Mesodermal cell (in vitro differentiated cells): ENCODE data around the gene PEX11B.
"Not testable (repeated sequence)": the region's sequence is repeated elsewhere in the genome, so short reads cannot be mapped to it uniquely, and the experiment has no call there.

Experiments used
- H3K27ac ChIP-seq: 2 replicates; pipeline ENCODE4 v1.7.0; 2013; ENCODE audit warnings: mild to moderate bottlenecking, low read depth, low read length, moderate library complexity; ENCODE audit not compliant: severe bottlenecking
- H3K36me3 ChIP-seq: 2 replicates; pipeline ENCODE4 v1.7.1; 2013; ENCODE audit warnings: mild to moderate bottlenecking, low read length, moderate library complexity; ENCODE audit not compliant: control insufficient read depth, insufficient read depth
- H3K4me1 ChIP-seq: one replicate; pipeline ENCODE4 v1.7.1; 2013; ENCODE audit warnings: mild to moderate bottlenecking, low read length; ENCODE audit not compliant: insufficient read depth, control insufficient read depth, poor library complexity, severe bottlenecking
- H3K4me3 ChIP-seq: 2 replicates; pipeline ENCODE4 v1.7.0; 2013; ENCODE audit warnings: low read length, control low read depth, mild to moderate bottlenecking; ENCODE audit not compliant: insufficient read depth, poor library complexity, severe bottlenecking; ENCODE audit errors: extremely low read depth
- H3K9me3 ChIP-seq: 2 replicates; pipeline ENCODE4 v1.7.1; 2013; ENCODE audit warnings: mild to moderate bottlenecking, low read length, moderate library complexity; ENCODE audit not compliant: control insufficient read depth
- WGBS, 2 experiments: methylation state at CpG; one replicate each; pipeline ENCODE4 v1.1.5; 2013; ENCODE audit warnings: missing lambda C conversion rate in 2 of 2; ENCODE audit not compliant: insufficient coverage in 2 of 2; 5-methylcytosine and 5-hydroxymethylcytosine counted together

PEX11B gene

DNA sequence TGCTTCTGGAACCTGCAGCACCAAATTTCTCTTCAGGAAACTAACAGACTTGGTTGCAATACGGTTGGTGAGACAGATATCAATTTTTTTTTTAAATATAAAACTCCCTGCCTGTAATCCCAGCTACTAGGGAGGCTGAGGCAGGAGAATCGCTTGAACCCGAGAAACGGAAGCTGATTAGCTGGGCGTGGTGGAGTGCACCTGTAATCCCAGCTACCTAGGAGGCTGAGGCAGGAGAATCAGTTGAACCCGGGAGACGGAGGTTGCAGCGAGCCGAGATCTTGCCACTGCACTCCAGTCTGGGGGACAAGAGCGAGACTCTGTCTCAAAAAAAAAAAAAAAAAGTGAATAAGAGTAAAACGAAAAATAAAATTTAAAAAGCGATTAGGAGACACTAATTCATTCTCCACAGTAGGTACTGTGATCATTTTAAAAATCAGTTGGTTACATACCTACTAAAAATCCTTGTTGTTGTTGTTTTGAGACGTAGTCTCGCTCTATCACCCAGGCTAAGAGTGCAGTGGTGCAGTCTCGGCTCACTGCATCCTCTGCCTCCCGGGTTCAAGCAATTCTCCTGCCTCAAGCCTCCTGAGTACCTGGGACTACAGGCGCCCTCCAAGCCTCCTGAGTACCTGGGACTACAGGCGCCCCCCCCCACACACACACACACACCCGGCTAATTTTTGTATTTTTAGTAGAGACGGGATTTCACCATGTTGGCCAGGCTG, 9.6 kb upstream of the PEX11B start:
- Histone ChIP-seq H3K36me3 (peaks cover 30% of the 10 kb centered on the region), H3K27ac (peak overlapping the region; percentile 89), H3K4me3 (peak overlapping the region; percentile 86), H3K4me1 (no peaks in the 10 kb centered on the region), H3K9me3 (no peaks in the 10 kb centered on the region)
- 73 to 75% methylated on average over 10 to 11 of the region's 20 CpGs for WGBS, 2 experiments

DNA sequence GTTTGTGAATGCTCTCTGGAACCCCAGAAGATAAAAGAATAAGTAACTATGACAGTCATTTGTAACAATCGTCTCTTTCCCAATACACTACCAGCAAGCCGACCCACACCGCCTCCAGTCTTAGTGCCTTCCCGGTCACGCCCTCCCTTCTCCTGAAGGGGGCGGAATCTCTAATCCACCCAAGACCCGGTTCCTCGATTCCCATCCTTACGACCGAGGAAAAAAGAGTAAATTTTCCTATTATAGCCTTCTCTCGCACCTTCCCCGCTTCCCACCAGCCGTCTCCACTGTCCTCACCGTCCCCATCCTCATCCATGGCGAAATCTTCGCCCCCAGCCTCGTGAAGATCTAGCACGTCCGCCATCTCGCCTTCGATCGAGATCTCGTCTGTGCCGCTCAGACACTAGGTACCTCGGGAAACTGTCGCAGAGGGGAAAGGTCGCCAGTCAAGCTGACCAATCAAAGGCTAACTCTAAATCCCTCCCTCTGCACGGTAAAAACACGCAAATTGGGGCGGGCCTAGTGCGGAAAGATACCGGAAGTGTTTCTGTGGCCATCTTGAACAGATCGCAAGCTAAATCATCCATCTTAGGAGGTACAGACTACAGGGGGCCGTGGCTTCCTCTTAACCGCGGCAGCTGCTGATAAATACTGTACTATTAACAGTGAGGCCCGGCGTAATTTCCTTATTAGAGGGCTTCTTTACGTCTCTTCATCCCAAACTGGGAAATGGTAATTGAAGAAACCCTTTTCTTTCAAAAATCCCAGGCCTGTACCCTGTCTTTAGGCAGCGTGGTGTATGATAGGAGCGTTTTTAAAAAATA, 8.8 kb upstream of the PEX11B start, which contains the start of gene RBM8A:
TSS of gene RBM8A (minus strand) at position 422 of the 824 bp plus-strand sequence. CDS start at position 364, 58 bp downstream.
- Histone ChIP-seq H3K9me3 (no peaks in the 10 kb centered on the region), H3K27ac (peak within 1 kb of the TSS; percentile 89), H3K4me1 (no peaks in the 10 kb centered on the region), H3K36me3 (peaks cover 35% of the 10 kb centered on the region), H3K4me3 (peak within 1 kb of the TSS; percentile 86)
- 0% methylated on average over 27 of the region's 41 CpGs for WGBS, 2 experiments

DNA sequence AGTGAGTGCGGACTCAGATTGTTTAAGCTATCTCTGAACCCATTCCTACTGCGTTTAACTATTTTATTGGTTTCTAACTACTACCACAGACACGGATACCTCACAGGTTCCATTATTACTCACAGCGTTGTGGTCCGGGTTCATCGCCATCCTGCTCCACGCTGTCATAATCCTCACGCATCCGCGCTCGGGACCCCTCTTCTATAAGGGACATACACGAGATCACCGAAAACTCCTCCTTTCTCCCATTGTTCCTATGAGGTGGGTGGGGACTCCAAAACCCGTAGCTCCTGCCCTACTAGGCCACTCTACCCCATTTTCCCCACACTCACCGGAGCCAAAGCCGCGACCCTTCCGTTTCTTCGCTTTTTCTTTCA, 8.2 kb upstream of the PEX11B start:
- 12 to 24% methylated on average over 8 to 17 of the region's 19 CpGs for WGBS, 2 experiments
- Histone ChIP-seq H3K36me3 (peaks cover 40% of the 10 kb centered on the region), H3K4me1 (no peaks in the 10 kb centered on the region), H3K27ac (peak overlapping the region; percentile 89), H3K4me3 (peak overlapping the region; percentile 86), H3K9me3 (no peaks in the 10 kb centered on the region)

DNA sequence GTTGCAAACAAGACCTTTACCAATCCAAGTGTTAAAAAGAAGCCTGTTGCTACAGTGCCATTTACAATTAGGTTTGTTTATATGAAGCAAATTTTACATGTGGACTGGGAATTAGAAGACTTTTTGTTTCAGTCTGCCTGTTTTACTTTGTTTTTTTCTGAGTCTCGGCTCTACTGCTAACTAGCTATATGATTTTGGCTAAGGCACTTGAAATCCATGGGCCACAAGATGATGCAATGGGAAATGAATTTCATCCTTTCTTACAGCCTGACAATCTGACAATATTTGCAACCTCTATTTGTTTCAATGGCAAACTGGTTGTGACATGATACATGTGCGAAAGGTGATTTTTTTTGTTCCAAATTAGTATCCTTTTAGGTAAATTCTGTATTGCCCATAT, 3.7 kb upstream of the PEX11B start:
- Histone ChIP-seq H3K9me3 (no peaks in the 10 kb centered on the region), H3K4me3 (no peak overlapping the region), H3K36me3 (peaks cover 40% of the 10 kb centered on the region), H3K4me1 (peaks cover 6% of the 10 kb centered on the region), H3K27ac (no peak overlapping the region)
- WGBS, 2 experiments: 100% methylated on average over 1 of the region's 2 CpGs; no CpG with 5 or more reads in 1 of the 2 experiments

DNA sequence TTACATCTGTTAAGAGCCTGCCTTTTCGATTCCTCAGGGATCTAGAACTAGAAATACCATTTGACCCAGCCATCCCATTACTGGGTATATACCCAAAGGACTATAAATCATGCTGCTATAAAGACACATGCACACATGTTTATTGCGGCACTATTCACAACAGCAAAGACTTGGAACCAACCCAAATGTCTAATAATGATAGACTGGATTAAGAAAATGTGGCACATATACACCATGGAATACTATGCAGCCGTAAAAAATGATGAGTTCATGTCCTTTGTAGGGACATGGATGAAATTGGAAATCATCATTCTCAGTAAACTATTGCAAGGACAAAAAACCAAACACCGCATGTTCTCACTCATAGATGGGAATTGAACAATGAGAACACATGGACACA, 1.8 kb upstream of the PEX11B start:
- not testable (repeated sequence) for H3K4me1 ChIP-seq, H3K27ac ChIP-seq, H3K9me3 ChIP-seq, H3K4me3 ChIP-seq
- peaks cover 44% of the 10 kb centered on the region for H3K36me3 ChIP-seq
- no CpG with 5 or more reads among the region's 4 CpGs for WGBS, 2 experiments

DNA sequence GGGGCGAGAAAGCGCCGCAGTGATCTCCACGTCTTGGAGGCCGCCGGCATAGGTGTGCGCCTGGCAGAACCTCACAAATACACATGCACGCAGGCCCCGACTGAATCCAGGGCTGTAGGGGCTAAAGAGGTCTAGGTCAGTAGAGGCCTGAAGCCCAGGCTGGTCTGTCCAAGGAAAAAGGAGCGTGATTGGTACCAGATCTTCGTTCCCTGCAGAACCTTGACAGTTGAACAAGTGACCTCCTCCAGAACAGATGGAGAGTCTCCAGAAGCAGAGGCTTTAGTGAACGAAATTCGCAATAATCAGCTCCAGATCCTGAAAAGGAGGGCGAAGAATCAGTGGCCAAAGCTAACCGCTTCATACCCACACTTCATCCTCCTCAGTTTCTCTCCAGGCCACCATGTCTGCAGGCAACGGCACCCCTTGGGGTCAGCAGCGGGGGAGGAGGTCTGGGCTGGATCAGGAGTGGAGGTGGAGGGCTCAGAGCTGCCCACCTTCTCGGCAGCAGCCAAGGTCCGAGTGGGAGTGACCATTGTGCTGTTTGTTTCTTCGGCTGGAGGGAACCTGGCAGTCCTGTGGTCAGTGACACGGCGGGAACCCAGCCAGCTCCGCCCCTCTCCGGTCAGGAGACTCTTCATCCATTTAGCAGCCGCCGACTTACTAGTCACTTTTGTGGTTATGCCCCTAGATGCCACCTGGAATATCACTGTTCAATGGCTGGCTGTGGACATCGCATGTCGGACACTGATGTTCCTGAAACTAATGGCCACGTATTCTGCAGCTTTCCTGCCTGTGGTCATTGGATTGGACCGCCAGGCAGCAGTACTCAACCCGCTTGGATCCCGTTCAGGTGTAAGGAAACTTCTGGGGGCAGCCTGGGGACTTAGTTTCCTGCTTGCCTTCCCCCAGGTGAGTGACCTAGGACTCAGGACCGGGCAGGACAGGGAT, 749 bp upstream of the PEX11B start:
- Histone ChIP-seq H3K27ac (peak overlapping the region; percentile 30), H3K4me3 (peak overlapping the region; percentile 80), H3K9me3 (no peaks in the 10 kb centered on the region), H3K36me3 (peaks cover 50% of the 10 kb centered on the region), H3K4me1 (peaks cover 7% of the 10 kb centered on the region)
- WGBS, 2 experiments: 17% methylated on average over 21 to 22 of the region's 33 CpGs

DNA sequence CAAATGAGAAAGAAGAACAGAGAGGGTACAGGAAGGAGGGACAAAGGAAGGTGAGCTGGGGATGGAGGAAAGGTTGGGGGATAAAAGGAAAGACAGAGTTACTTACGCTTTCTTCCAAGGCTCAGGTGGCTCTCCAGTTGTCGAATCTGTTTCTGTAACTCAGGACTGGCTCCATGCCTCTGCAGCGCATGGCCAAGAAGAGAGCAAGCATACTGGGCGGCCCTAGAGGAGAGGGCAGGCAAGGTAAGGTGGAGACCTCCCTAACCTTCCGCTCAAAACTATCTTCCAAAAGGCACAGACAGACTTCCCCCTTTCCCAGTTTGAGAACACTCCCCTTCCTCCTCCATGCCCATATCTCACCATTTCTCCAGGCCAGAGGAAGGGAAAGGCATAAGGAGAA, 922 bp downstream of the PEX11B start:
- 95 to 100% methylated on average over 2 to 3 of the region's 5 CpGs for WGBS, 2 experiments
- peak overlapping the region; percentile 80 for H3K4me3 ChIP-seq
- H3K4me1 ChIP-seq: peaks cover 7% of the 10 kb centered on the region
- H3K9me3 ChIP-seq: no peaks in the 10 kb centered on the region
- H3K36me3 ChIP-seq: peaks cover 44% of the 10 kb centered on the region
- H3K27ac ChIP-seq: no peak overlapping the region

DNA sequence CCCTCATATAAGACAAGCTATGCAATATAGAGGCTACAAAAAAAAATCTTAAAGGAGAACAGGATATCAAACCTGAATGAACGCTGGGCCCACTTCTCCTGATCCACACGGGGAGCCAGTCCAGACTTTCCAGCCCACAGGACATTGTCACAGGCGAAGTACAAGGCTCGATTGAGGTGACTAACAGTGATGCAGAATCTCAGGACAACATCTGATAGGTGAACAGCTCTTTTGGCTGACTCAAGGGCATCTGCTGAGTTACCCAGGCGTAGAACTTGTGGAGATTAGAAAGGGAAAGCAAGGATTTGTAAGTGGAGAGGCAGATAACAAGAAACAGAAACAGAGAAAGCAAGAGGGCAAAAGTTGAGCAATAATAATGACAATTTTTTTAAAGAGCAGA, 1.8 kb downstream of the PEX11B start:
- no peak overlapping the region for H3K4me3 ChIP-seq
- H3K9me3 ChIP-seq: no peaks in the 10 kb centered on the region
- H3K4me1 ChIP-seq: peaks cover 7% of the 10 kb centered on the region
- no peak overlapping the region for H3K27ac ChIP-seq
- peaks cover 43% of the 10 kb centered on the region for H3K36me3 ChIP-seq
- WGBS, 2 experiments: 88 to 95% methylated on average over 5 of the region's 5 CpGs

DNA sequence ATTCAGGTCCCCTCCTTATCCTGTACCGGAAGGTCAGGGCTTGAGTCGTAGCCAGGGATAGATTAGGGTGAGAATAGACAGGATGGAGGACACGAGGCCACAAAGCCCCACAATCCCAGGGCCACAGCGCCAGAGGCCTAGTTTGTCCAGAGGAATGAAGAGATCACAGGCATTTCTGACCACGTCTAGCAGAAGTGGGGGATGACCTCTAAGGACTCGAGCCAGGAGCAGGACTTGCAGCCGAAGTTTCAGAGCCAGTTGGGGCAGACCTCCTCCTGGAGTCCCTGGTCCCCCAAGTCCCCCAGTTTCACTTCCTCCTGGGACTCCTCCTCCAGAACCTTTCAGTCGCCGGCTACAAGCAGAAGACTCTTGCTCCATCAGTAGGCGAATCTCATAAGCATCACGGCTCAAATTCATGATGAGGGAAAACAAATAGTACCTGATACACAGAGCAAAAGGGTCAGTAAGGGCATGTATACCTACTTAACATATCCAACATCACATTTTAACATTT, 6.3 kb downstream of the PEX11B start:
- Histone ChIP-seq H3K9me3 (no peaks in the 10 kb centered on the region), H3K4me1 (peaks cover 8% of the 10 kb centered on the region), H3K36me3 (peaks cover 46% of the 10 kb centered on the region), H3K27ac (no peak overlapping the region), H3K4me3 (no peak overlapping the region)
- WGBS, 2 experiments: 88 to 91% methylated on average over 9 to 11 of the region's 11 CpGs

DNA sequence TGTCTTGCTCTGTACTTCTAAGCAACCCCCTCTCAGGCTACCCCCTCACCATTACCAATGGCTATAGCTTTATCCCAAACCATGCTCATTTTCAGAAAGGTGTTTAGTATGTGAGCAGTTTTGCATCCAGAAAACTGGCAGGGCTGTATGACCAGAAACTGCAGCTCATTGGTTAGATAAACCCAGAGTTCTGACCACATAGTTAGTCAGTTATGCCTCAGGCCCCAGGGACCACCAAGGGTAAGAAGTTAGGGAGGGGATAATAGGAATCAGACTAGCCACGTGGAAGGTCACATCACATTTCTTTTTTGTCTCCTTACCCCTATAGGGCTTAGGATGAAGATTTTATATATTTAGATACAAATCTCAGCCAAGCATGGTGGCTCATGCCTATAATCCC, 9.9 kb downstream of the PEX11B start:
- peaks cover 20% of the 10 kb centered on the region for H3K36me3 ChIP-seq
- no peak overlapping the region for H3K27ac ChIP-seq
- H3K4me1 ChIP-seq: peaks cover 8% of the 10 kb centered on the region
- WGBS, 2 experiments: no CpG with 5 or more reads among the region's 1 CpG
- H3K4me3 ChIP-seq: no peak overlapping the region
- no peaks in the 10 kb centered on the region for H3K9me3 ChIP-seq
